Brain pericyte (primary cell): ENCODE measurements around the gene PPFIBP1.

Experiments used
- DNase-seq: peaks from one replicate; pipeline ENCODE4 v3.0.0-alpha.2; 2012; ENCODE audit warnings: low read depth, low spot score

PPFIBP1 gene

DNA sequence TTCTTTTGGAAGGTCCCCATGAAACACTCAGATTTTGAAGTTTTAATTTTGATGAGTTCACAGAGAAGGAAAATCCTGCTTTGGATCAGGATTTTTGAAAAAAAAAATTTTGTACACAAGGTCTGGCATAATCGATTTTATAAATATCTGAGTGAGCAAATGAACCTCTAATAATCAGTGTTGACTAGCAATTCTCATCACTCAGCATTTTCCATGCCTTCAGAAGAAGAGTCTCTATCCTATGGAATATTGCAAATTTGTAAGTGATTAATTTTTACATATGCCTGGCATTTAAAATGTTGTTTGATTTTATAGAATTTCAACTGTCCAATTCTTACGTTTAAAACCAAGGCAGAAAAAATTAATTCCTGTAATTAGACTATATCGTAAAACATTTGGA, 141.7 kb downstream of the PPFIBP1 start:
- DNase-seq = no peak

DNA sequence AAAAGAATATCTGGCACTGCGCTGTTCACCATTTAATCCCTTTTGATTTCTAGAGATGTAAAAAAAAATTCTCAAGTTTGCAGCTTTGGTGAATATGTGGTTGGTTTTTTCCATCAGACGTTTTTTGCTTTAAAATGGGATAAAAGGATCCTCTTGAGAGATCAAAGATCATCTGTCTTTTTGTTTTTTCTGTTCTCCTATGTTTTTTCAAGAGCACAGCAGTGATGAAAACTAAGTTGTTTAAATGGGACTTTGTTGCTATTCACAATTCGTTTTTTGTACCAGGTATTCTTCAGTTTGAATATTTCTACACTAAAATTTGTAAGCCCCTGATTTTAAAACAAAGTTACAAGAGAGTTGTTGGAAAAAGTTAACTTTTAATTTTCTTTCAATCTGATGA, 142.5 kb downstream of the PPFIBP1 start:
- no peak for DNase-seq

DNA sequence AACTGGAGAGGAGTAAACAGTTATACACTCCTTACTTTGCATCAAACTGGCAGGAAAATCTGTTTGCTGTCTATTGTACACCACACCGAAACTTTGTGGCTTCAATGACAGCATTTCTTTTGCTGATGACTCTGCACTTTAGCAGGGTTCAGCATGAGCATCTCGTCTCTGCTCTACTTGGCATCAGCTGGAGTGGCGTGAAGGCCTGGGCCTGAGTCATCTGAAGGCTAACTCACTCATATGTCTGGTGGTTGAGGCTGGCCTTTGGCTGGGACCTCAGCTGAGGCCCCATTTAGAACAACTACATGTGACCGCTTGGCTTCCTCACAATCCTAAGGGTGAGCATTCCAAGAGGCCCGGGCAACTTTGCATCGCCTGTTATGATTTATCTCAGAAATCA, 143.5 kb downstream of the PPFIBP1 start:
- no peak for DNase-seq

DNA sequence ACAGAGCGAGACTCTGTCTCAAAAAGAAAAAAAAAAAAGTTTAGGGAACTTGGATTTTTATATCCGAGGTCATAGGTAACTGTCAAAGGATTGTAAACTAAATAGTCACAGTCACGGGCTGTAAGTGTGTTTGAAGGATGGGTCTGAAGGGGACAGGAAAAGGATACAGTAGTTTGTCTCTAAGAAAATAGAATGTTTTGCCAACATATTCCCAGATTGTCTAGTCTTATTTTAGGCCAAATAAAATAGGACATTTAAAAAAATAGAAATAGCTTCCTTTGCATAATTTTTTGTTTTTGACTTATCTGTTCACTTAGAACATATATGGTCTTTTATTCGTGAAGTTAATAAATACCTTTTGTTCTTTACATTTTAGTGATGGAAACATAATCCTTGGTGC, 148.0 kb downstream of the PPFIBP1 start:
- DNase-seq = no peak

DNA sequence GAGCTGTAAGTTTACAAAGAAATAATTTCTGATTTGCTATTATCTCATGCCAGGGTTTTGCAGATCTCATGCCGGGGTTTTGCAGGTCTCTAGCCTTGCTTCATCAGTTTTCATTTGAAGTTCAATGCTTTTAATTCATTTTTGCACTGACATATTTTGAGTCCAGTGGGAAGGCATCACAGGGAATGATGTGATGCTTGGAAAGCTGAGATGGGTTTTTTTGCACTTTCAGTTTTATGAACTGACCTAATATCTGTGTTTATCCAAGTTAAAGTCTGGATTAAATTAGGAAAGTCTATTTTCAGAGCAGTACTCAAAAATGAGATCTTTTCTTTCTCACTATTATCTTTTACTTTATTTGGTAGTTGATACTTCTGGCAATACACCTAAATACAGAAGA, 148.6 kb downstream of the PPFIBP1 start:
- no peak for DNase-seq

DNA sequence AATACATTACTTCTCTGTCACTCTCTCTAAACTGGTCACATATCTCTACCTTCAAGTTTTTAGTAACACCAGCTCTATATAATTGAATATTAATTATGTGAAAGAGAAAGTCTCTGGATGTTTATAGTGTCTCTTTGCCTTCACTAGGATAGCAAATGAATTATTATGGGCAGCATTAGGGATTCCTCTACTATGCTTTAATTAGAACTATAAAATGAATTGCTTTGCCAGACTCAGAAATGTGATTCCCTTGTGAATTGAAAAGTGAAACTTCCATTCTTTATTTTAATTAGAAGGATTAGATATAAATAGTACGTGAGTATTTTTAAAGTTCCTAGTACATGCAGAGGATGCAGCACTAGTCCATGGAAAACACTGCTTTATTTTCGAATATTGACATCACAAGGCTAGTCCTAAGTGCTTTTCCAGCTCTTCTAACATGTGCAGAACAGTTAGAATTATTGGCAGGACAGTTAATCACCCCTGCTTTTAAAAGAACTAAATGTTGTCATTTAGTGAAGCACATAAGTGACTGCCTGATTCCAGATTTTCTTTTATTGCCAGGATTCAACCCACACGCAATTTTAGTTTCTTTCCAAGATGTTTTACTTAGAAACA, 149.2 kb downstream of the PPFIBP1 start:
- DNase-seq = no peak

DNA sequence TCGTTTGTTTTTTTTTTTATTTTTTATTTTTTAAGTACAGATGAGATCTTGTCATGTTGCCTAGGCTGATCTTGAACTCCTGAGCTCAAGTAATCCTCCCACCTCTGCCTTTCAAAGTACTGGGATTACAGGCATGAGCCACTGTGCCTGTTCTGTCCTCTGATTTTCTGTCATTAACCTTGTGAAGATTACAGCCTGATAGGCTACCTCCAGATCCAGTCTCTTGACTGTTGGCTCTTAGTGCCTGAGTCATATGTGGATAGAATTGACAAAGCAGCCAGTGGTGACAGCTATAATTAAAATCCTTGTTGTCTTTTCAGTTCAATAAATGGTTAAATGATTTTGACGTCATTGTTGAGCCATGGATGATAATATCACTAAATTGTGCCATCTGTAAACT, 151.0 kb downstream of the PPFIBP1 start:
- no peak for DNase-seq

DNA sequence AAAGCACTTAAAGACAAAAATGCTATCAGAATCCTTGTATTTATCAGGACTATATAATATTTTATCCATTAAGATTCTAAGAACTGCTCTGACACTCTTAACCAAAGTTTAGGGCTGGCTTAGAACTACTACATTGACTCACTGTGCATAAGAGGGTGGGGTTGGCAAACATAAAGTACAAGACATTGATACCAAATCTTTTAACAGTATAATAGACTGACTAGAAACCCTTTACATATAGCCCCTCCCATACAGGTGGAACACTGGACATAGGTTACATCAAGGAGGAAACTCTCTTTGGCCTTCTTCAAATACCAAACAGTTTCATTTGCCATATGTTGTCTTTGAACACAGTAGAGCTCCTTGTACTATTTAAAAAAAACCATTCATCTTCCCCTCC, 156.6 kb downstream of the PPFIBP1 start:
- DNase-seq = no peak

DNA sequence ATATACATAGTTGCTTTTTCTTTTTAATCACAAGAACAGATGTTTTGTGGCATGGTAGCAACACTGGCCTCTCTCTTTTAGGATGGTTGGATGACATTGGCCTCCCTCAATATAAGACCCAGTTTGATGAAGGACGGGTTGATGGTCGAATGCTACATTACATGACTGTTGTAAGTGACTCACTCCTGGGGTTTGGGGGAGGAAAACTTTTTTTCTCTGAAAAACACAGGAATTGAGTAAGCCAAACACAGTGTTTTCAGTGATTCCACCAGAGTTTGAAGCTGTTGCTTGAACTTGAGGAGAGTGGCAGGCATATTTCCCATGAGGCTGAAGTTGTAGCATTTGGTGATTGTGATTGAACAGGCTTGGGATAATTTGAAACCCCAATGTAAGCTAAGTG, 158.5 kb downstream of the PPFIBP1 start:
- DNase-seq = no peak

DNA sequence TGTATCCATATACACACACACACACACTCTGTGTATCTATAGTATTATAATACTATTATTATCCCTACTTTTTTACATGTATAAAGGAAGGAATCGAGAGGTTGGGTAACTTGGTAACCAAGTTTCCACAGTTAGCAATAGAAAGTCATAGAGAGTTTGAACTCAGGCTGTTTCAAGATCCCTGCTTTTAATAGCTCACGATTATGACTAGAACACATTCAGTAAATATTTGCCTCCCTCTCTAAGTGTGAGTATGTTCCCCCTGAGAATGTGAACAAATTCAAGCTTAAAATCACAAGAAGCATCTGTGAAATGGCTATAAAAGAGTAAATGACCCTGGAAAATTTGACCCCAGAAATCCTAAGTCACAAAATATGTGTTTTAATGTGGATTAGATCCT, 161.3 kb downstream of the PPFIBP1 start:
- no peak for DNase-seq

DNA sequence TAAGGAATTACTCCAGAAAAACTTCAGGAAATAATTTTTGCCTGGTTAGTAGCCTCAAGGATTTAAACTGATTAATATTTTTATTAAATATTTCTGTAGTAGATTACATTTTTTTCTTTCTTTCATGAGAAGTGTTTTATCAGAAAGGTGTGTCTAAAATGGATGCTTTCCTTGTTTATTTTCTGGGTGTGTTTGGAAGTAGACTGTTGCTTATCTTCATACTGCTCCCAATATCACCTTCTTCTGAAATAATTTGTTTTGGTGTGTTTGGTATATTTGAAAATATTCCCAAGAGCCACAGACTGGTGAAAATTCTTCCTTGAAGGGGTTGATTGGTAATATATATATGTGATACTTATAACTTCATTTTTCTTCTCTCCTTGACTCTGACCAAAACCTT, 162.1 kb downstream of the PPFIBP1 start:
- DNase-seq = no peak

DNA sequence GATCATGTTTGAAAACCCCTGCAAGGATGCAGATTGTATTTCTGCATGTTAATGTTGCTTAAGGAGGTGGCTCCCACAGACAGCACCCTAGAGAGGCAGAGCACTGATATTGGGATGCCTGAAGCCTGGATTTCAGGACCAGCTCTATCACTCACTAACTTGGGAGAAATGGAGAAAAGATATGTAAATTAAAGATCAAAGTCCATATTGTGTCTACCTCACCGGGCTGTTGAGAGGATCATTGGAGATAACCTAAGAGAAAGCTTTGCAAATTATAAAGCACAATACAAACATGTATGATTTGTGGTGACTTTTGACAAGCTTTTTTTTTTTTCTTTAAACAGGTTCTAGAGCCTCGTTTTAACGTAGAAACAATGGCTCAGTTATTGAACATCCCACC, 164.7 kb downstream of the PPFIBP1 start:
- DNase-seq = no peak

DNA sequence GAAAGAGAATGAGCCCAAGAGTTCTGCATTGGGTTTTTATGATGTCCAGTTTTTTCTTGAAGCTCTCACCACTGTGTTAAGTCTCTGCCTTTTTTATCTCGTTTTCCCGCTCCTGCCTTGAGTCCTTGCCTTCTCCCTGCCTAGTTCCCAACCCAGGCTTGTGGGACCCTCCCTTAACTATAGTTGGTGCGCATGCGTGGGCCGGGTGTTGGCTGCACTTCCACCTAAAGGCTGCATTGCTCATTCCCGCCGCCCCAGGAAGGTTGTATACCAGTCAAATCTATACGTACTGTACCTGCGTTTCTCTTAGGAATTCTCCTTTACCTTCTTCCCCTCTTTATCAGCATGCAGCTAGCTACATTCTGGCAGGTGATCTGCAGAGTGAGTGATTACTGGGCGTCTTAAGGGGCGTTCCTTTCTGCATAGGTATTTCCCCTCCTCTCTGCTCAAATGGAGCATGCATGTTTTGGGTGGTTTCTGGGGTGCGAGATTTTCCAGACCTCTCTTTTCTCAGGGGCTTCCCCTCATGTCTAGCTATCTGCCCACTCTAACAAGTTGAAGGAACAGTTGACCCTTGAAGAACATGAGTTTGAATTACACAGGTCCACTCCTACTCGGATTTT, 165.7 kb downstream of the PPFIBP1 start:
- DNase-seq = no peak

DNA sequence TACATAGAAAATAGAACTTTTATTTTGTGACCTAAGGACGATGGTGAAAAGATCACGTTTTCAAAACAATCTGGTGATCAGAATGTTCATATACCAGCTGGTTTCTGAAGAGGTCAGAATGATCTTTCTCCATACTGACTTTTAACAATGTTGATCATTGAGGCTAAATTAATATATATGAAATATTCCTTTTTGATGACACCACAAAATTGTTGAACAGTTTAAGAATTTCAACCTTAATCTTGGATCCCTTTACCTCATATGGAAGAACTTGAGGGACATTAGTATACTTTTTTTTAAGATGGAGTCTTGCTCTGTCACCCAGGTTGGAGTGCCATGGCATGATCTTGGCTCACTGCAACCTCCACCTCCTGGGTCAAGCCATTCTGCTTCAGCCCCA, 169.4 kb downstream of the PPFIBP1 start:
- no peak for DNase-seq

DNA sequence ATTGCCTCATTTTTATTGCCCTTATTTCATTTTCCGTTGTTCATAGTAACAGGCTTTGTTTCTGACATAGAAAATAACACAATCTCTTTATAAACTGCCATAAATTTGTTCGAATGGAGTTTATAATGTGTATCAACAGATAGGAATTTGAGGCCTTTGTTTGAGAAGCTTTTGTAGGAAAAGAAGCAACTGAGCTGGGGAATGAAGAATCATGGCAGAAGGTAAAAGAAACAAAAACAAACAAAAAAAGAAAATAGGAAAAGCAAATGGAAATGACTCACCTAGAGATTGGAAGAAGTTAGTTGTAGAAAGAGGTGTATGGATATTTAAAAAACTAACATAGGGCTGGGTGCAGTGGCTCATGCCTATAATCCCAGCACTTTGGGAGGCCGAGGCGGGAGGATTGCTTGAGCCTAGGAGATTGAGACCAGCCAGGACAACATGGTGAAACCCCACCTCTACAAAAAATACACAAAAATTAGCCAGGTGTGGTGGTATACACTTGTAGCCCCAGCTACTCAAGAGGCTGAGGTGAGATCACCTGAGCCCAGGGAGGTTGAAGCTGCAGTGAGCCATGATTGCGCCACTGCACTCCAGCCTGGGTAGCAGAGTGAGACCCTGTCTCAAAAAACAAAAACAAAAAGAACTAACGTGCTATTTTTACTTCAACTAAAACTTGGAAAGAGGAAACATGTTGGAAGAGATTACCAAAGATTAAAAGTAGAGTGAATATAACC, 171.7 kb downstream of the PPFIBP1 start:
- DNase-seq = no peak

DNA sequence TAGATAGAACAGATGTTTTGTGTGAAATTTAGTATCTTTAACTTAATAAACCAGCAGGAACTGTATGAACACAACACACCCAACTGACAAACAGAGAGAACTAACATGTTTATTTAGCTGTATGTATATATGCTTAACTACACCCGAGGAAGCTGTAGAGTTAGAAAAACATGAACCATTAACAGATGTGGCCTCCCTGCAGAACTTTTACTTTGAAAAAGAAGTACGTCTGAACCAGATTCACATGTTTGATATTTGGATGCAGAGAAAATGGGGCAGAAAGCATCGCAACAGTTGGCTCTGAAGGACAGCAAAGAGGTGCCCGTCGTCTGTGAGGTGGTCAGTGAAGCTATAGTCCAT, 172.3 kb downstream of the PPFIBP1 start, which contains the start of gene REP15:
Gene REP15 (plus strand): TSS at position 155 of the 360 bp plus-strand sequence. CDS start 116 bp downstream, at position 271.
- no peak for DNase-seq

DNA sequence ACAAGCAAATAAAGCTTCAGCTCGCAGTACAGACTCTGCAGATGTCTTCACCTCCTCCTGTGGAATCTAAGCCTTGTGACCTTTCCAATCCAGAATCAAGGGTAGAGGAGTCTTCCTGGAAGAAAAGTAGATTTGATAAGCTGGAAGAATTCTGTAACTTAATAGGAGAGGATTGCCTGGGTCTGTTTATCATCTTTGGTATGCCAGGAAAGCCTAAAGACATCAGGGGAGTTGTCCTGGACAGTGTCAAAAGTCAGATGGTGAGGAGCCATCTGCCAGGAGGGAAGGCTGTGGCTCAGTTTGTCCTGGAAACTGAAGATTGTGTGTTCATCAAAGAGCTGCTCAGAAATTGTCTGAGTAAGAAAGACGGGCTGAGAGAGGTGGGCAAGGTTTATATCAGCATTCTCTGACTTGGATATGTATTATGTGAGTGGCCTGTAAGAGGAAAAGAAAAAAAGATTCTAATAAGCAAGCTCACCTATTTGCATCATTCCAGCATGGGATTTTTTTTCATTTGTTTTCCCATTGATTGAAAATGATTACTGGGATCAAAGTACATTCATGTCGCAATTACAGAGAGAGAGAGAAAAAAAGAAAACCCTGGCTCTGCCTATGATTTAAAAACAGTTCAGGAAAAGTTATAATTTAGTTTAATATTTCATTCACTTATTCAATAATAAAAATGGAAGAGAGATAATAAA, 173.0 kb downstream of the PPFIBP1 start:
- DNase-seq = no peak

DNA sequence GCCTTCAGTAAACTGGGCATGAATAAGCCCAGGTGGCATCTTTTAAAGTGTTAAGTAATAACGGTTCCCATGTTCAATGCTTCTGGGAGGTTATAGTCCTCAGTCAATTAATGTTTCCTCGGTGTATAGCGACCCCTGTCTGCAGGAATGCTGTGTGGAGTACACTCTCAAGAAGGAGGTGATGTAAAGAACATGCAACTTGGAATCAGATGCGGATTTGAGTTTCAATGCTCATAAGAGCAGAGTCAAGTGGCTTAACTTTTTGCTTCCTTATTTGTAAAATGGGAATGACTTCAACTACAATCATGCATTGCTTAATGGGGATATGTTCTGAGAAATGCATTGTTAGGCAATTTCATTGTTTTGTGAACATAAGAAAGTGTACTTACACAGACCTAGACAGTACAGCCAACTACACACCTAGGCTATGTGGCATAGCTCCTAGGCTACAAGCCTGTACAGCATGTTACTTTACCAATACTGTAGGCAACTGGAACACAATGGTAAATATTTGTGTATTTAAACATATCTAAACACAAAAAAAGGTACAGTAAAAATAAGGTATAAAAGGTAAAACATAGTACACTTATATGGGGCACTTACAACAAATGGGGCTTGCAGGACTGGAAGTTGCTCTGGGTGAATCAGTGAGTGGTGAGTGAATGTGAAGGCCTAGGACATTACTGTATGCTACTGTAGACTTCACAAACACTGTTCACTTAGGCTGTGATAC, 179.9 kb downstream of the PPFIBP1 start:
- DNase-seq = peak; percentile 37

DNA sequence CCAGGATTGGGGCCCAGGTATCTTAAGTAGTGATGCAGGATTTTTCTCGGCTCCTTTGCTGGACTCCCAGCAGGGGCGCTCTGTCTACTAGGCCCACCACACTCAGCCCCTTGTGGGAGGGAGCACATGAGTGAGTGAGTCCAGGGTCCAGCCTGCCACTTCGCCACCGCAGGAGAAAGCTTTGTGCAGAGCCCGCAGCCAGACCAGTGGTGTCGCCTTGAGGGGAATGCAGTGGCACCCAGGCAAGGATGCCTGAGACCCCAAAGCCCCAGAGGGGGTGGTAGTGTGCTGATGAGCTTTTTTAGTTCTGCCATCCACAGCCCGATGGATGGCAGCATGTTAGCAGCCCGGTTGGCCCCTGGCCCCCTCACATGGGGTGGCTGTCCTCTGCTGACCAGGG, 181.3 kb downstream of the PPFIBP1 start:
- no peak for DNase-seq

DNA sequence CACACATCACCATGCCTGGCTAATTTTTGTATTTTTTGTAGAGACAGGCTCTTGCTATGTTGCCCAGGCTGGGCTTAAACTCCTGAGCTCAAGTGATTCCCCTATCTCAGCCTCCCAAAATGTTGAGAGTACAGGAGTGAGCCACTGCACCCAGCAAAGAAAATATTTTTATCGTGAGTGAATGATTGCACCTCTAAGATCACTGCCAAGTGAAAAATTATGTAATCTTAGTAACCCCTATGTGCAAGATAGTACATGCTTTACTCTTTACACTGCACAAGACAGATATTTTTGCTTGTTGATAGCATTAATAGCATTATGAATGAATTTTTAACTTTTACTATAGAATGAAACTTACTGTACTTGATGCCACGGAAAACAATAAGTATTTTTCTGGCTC, 183.2 kb downstream of the PPFIBP1 start:
- DNase-seq = no peak

DNA sequence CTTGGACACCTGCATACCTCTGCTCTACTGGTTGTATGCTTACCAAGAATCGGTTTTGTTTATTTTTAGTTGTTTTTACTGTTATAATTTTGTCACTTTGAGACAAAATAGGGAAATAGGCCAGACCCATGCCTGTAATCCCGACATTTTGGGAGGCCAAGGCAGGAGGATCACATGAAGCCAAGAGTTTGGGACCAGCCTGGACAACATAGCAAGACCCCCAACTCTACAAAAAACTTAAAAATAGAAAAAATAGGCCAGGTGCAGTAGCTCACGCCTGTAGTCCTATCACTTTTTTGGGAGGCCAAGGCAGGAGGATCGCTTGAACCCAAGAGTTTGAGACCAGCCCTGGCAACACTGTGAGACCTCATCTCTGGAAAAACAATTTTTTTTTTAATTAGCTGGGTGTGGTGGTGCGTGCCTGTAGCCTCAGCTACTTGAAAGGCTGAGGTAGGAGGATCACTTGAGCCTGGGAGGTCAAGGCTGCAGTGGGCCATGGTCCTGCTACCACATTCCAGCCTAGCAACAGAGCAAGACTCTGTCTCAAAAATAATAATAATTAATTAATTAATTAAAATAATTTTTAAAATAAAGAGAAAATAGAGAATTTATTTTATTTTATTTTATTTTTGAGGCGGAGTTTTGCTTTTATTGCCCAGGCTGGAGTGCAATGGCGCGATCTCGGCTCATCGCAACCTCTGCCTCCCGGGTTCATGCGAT, 185.4 kb downstream of the PPFIBP1 start:
- no peak for DNase-seq
